HK-2 (cell line): ENCODE data around the gene ABAT.
"Not testable (repeated sequence)": the region's sequence is repeated elsewhere in the genome, so short reads cannot be mapped to it uniquely, and the experiment has no call there.

ENCODE experiments used
- DNase-seq: peaks from one replicate; pipeline ENCODE4 v3.0.0-alpha.2; 2018; ENCODE audit not compliant: unreplicated experiment

ABAT gene

GRCh38 chr16:8649829-8650554, 24.4 kb upstream of the ABAT start:
- DNase-seq, result no peak

GRCh38 chr16:8651958-8652357, 22.5 kb upstream of the ABAT start:
- DNase-seq, result not testable (repeated sequence)

GRCh38 chr16:8655184-8655717, 19.2 kb upstream of the ABAT start:
- no peak for DNase-seq

GRCh38 chr16:8656376-8656775, 18.0 kb upstream of the ABAT start:
- no peak for DNase-seq

GRCh38 chr16:8660841-8661301, 13.5 kb upstream of the ABAT start:
- peak; percentile 59 for DNase-seq

GRCh38 chr16:8661703-8662102, 12.7 kb upstream of the ABAT start:
- no peak for DNase-seq

GRCh38 chr16:8663192-8664089, 11.0 kb upstream of the ABAT start:
- DNase-seq, result no peak

- no peak for DNase-seq
Observed at GRCh38 chr16:8665529-8665928, 8.9 kb upstream of the ABAT start.

- no peak for DNase-seq
Observed at GRCh38 chr16:8667492-8667891, 6.9 kb upstream of the ABAT start.

- DNase-seq, result no peak
Observed at GRCh38 chr16:8668113-8668512, 6.3 kb upstream of the ABAT start.

GRCh38 chr16:8669481-8669880, 4.9 kb upstream of the ABAT start:
- DNase-seq, result no peak

GRCh38 chr16:8670014-8670560, 4.3 kb upstream of the ABAT start:
- DNase-seq, result no peak

GRCh38 chr16:8673611-8674412, 605 bp upstream of the ABAT start:
- DNase-seq, result no peak

GRCh38 chr16:8675183-8676159, 1.1 kb downstream of the ABAT start:
- peak; percentile 29 for DNase-seq

GRCh38 chr16:8676160-8676547, 1.7 kb downstream of the ABAT start:
- no peak for DNase-seq

- DNase-seq, result no peak
Observed at GRCh38 chr16:8676737-8677375, 2.4 kb downstream of the ABAT start.

GRCh38 chr16:8677481-8677880, 3.1 kb downstream of the ABAT start:
- DNase-seq, result no peak

GRCh38 chr16:8678068-8678927, 3.9 kb downstream of the ABAT start:
- DNase-seq, result no peak

- DNase-seq, result no peak
Observed at GRCh38 chr16:8679151-8679550, 4.7 kb downstream of the ABAT start.
